NCI-H146 (cell line): Measurements from ENCODE around the gene LACTB.

Experiments used
- DNase-seq: peaks from one replicate; lab custom pipeline; 2025; lab: John Stamatoyannopoulos, UW

The LACTB gene, protein sequence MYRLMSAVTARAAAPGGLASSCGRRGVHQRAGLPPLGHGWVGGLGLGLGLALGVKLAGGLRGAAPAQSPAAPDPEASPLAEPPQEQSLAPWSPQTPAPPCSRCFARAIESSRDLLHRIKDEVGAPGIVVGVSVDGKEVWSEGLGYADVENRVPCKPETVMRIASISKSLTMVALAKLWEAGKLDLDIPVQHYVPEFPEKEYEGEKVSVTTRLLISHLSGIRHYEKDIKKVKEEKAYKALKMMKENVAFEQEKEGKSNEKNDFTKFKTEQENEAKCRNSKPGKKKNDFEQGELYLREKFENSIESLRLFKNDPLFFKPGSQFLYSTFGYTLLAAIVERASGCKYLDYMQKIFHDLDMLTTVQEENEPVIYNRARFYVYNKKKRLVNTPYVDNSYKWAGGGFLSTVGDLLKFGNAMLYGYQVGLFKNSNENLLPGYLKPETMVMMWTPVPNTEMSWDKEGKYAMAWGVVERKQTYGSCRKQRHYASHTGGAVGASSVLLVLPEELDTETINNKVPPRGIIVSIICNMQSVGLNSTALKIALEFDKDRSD

DNA sequence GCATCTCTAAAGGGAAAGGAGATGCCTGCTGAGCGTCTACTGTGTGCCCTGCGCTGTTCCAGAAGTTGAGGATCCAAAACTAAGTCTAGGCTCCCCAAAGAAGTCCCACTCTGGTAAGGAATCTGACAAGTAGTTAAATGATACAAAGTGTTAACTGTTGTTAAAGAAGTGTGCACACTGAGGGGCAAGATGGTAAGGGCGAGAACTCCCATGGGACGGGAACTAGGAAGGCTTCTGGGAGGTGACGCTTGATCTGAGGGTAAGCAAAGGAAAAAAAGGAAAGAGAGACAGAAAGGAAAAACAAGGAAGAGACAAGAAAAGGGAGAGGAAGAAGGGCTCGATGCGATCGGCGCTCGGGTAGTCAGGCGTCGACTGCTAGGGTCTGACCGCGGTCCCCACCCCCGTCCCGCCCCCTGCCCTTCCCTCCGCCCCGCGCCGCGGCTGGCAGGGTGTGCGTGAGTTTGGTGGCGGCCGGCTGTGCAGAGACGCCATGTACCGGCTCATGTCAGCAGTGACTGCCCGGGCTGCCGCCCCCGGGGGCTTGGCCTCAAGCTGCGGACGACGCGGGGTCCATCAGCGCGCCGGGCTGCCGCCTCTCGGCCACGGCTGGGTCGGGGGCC is at the start of gene LACTB:
Gene LACTB (plus strand): TSS at position 480 of the 620 bp plus-strand sequence. CDS start 11 bp downstream, at position 491.
- DNase-seq: peak; percentile 86

DNA sequence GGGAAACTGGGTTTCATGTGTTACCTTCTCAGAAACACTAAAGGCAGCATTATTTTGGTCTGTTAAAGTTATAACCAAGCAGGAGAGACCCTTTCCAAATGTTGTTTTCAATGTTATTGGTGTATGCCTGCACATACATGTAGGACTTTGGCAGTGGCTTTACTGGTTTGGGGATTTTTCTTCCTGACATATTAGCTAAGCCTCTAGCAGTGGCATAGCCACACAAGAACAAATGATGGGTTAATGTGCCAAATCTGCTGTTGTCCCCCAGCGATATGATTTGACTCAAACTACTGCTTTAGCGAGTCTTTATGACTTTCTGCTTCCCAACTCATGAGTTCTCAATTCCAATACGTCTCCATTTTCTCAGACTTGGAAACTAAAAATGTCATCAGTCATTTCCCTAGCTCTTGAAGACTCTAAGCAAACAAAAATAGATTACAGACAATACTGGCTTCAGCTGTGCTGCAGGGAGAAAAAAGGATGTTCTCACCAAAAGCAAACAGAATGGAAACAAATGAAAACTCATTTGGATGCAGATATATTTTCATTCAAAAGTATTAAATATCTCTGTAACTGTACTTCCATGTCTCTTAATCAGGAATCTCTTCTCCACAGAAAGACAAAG is 49.5 kb upstream of the LACTB start:
- peak; percentile 33 for DNase-seq

DNA sequence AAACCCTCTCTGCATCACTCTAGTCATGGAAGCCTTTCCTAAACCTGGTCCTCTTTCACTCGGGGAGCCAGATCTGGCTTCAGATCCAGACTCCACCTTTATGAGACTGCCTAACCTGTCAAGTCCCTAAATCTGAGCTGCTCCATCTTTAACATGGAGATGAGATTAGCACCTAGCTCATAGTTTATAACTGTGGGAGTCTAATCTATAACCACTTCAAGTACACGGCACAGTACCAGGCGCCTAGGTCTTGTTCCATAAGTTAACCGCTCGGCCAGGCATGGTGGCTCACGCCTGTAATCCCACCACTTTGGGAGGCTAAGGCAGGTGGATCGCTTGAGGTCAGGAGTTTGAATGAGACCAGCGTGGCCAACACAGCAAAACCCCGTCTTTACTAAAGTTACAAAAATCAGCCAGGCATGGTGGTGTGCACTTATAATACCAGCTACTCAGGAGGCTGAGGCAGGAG is 48.8 kb upstream of the LACTB start:
- no peak for DNase-seq

DNA sequence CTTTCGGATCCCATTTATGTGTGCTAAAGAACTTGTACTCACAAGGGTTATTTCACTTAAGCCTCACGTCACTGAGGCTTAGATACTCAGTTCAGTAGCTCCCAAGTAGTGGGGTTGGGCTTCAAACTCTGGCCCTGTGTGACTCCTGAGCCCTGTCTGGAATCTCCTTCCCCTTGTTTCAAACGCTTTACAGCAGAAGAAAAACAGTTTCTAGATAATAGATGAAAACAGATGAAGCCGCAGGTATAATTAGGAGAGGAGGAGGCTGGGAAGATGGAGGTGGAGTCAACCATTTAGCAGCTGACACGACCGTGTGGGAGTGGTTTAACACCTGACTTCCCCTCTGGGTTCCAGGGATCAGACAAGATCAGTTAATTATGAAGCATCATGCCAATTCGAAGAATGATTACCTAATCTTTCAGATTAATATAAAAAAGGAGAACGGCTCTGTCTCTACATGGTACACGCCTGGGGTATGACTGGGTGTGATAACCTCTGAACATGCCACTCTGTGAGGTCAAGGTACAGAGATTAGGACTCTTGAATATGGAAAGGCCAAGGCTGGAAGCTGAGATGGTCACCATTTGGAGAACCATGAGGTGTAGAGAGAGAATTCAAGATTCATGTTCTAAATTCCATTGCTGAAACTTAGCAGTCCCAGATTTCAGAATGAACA is 48.0 kb upstream of the LACTB start:
- no peak for DNase-seq

DNA sequence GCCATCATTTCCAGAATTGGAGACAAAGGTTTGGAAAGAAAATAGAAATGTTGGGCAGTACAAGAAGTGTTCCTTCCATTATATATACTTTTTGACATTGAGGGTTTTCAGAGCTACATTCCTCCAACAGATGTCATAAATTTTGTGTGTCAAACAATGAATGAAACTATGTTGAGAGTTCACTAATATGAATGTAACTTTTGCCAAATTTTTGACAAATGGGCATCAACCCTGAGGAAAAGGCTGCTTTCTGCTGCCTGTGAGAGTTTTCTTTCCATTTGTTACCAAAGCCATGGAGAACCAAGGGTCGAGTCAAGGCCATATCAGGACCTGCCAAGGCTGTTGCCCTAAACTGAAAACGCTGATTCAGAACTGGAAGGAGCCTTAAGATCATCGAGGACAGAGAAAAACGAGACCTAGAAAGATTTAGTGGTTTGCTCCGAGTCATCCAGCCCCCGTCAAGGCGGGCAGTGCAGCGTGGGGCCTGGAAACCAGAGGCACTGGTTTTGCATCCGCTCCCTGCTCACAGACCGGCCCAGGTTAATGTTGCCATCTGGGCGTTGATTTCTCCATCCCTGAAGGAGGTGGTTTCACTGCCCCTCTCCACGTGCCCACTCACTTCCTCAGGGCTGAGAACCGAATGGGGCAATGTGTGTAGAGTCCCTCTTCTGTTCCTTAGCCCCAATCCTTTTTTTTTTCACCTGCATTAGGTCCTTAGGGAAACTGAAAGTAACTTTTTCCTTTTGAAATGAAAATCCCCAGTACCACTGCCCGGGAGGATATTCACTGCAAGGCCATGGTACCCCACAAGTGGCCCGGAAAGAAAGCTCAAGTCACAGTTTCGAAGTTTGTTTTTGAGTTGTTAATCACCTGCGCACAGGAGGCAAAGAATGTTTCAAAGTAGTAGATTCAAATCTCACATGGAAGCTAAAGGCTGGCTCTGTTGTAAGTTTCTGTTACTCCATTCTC is 46.4 kb upstream of the LACTB start:
- no peak for DNase-seq

DNA sequence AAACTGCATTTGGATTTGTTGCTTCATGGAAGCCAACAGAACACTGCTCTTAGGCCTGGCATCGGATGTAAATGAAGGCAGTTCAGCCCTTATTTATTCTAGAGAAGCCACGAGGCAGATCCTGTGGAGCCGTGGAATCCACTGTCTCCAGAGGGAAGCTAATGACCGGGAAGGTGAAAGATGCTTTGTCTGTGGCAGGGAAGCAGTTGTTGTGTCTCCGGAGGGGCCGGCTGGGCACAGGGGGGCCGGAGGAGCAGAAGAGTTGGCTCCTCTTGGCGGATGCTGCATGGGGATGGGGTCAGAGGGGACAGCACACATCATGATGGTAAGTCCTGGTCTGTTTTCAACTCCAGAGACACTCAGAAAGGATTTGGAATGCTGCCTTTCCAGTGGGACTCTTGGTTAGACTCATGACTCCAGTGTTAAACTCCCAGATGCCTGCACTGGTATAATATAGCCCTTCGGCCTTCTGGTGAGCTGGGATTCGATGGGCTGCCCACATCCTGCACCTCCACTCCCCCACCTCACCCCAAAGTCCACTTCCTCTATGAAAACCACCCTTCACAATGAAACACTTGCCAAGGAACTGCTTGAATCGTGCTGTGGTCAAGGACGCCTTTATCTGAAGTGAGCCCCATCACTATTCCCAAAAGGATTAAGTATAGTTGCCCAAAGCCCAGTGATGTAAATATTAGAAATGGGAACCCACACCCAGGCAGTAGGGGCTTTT is 45.5 kb upstream of the LACTB start:
- DNase-seq: no peak

DNA sequence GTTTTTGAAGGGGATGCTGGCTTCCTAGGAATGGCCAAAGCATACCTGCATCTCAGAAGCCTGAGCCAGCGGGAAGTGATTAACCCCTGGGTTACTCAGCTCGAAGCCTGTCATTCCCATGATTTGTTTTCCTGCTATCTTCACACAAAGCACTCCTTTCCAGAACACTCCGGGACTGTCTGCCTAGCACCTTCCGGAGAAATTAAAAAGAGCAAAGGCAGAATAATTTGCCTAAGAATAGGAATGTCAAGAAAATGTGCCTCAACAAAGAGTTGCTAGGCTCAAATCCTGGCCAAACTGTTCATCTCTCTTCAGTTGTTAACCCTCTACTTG is 45.0 kb upstream of the LACTB start:
- no peak for DNase-seq

DNA sequence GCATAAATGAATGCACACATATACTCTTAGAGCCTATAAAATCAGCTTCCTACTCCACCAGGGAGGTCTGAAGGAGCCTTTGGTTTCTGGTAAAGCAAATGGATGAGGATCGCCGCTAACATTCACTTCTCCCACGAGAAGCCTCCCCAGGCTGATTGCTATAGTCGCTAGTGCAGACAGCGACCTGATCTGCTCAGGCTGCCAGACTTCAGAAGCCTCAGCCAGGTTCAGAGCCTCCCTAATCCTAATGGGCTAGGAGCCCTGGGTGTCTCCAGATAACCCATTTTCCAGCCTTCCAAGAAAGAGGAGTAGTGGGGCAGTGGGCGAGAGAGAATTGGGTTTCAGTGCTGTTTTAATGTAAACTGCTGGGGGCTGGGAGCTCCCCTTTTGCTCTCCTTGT is 43.7 kb upstream of the LACTB start:
- DNase-seq: no peak

DNA sequence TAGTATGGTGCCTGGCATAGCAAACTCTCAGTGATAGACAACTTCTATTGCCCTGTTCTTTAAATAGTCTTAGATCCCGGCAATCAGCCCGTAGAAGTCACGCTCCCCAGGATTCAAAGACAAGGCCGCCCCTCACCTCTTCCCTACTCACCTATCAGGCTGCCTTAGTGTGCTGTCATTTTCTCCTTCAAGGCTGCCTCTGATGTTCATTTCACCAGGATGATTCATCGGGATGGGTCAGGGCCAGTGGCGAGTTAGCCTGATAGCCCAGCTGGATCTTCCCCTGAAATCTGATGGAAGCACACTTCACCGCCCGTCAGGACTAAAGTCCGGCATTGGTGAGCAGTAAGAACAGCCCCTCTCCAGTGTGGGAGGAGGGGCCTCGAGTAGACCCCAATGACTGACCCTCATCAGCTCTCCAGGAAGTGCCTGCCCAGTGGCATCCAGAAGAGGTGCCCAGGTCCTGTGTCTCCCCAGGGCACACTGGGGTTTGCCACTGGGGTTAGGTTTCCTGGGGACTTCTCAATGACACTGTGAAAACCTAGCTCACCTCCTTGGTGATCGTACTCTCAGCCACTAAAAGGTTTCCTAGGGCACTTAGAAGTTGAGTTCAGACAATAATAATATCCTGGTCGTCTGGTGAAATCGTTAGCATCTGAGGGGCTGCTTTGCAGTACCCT is 41.6 kb upstream of the LACTB start:
- DNase-seq: no peak

DNA sequence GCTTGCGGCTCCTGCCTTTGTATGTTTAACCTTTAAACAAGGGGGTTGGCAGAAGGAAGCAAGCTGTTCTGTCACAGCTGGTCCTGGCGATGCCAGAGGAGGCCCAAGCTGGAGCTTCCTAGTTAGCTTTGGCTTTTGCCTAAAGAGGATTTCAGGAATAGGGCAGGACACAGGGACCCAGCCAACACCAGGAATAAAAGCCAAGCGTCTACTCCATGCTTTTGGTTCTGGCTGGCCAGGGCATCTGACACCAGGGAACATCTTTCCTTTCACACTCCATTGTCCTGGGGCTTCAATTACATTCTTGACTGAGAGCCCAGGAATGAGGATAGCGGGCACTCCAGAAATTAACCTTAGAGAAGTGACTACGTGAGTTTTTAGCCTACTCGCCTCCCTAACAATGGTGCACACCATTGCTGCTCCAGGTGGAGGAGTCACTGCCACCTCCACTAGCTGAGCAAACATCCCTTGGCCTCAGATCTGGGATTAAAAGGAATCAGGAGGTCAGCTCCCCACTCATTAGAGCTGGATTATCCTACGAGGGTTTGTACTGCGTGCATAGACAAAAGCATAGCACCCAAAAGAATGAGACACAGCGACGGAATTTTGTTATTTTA is 40.9 kb upstream of the LACTB start:
- DNase-seq: no peak

DNA sequence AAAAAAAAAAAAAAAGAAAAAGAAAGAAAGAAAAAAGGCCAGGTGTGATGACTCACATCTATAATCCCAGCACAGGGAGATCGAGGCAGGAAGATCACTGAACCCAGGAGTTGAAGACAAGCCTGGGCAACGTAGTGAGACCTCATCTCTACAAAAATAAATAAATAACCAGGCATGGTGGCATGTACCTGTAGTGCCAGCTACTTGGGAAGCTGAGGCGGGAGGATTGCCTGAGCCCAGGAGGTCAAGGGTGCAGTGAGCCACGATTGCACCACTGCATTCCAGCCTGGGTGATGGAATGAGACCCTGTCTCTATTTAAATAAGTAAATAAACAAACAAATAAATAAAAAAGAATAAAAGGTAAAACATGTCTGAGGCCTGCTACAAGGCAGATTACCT is 39.3 kb upstream of the LACTB start:
- DNase-seq: no peak

DNA sequence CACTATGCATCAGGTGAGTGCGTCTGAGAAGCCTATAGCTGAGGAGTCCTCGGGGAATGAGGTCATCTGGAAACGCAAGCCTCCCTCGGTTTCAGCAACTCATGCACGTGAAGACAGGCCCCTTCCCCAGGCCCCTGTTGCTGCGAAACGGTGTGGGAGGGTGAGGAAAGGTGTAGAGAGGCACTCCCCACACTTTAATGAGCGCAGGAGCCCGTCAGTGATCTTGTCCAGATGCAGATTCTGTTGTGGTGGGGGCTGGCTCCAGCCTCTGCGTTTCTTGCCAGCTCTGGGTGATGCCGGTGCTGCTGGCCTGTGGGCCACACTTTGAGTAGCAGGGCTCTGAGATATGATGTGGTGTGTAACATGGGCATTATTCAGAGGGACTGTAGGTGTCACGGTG is 38.6 kb upstream of the LACTB start:
- no peak for DNase-seq

DNA sequence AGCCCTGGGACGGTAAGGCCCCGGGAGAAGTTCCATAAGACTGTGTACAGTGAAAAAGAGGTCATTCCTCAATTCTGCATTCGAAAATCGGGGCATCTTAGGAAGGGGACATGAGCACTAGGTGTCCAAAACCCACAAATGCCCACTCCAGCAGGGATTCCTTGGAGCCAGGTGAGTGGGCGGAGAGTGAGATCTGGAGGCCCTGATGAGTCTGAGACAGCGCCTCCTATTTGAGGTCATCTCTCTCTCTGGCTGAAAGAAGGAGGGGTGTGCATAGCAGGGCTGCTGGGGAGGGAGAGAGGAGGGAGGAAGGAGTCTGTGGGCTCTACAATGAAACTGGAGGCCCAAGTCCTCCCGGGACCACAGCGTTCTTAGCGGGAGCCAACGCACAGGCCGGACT is 38.1 kb upstream of the LACTB start:
- DNase-seq: no peak

DNA sequence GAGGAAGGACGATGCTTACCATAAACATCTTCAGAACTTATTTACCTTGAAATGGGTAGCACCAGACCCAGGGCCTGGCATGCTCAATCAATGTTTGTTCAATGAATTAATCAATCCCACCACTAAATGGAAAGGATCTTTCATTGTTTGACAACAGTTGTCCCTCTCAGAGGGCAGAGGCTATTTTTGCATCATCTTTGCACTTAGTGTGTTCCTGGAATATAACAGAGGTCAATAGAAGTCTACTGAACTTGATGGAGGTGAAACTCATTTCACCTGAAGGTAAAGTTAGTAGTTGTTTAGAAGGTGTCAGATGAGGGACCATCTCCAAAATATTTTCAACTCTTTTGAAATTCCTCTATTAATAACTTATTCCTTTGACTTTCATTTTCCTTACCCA is 36.9 kb upstream of the LACTB start:
- DNase-seq: no peak

DNA sequence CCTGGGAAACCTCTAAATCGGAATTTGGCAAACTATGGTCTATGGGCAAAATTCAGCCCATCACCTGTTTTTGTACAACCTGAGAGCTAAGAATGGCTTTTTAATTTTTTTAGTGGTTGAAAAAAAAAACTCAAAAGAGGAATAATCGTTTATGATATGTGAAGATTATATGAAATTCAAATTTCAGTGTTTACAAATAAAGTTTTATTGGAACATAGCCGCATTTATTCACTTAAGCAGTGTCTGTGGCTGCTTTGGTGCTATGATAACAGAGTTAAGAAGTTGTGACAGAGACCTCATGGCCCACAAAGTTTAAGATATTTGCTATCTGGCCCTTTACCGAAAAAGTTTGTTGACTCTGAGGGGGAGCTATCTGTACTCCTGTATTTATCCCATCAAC is 36.4 kb upstream of the LACTB start:
- no peak for DNase-seq

DNA sequence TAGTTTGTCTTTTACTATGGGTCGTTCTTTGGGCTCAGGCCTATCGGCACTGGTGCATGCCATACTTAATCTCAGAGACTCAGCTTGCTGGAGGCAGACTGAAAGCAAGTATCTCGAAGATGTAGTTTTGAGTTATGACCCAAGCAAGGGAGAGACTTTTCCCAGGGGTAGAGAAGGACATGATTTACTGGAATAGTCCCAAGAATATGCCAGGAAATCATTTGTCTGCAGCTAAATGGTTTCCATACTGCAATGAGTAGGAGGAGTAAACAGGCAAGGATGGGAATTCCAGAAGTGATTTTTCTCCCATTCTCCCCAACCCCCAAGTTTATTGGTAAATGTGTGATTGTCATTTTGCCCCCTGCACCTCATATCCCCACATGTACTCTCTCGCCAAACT is 35.4 kb upstream of the LACTB start:
- DNase-seq: no peak

DNA sequence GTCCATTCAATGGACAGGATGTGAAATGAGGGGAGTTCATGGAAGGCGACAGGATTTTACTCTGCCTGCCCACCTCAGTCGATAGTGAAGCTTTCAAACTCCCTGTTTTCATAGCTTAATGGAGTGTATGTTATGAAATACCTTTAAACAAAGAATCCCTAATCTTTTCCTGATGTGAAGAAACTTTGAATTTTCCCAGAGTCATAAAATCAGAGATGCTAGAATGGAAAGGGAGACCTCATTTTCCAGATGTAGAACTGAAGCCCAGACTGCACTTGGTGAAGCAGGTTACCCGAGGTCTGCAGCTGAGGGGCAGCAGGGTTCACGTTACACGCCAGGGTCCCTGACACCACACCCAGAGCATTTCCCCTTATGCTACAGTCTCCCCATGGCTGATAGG is 34.7 kb upstream of the LACTB start:
- no peak for DNase-seq

DNA sequence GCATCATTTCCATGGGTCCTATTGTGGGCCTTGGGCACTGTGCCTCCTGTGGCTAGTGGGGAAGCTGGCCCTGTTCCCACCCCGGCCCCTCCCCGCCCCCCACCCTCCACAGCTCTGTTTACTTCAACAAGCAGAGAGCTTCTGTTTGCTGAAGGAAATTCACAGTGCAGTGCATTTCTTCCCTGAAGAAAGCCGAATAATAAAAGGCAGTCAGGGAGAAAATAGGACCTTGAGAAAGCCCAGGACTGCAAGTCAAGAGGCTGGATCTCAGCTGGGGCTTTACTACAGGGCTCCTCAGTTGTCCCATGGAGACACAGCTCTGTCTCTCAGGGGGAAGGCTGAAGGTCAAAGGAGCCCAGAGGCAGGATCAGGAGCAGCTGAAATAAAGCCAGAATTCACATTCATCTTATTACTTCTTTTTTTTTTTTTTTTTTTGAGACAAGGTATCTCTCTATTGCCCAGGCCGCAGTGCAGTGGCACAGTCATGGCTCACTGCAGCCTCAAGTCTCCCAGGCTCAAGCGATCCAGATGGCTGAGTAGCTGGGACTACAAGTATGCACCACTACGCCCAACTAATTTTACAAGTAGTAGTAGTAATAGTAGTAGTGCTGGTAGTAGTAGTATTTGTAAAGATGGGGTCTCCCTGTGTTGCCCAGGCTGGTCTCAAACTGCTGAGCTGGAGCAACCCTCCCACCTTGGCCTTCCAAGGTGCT is 33.0 kb upstream of the LACTB start:
- no peak for DNase-seq
